ENCODE measurements around the gene CEP55.

- TF ChIP-seq CTCF (IDR thresholded peaks at IDR 0.05) (no peak), EP300 (IDR thresholded peaks at IDR 0.05; ENCODE audit: low read depth) (no peak)
Measured at GRCh38 chr10:93572606-93573005, 76.2 kb downstream of the CEP55 start.

Measured in transverse colon (tissue), 3 donors.